Stimulated activated CD4-positive, alpha-beta T cell treated with anti-CD3 and anti-CD28 coated beads, Interleukin-12 subunit alpha, Interleukin-12 subunit beta, amount 100 ng/mL, for 4 hours (primary cell): Measurements from ENCODE around the gene VENTX.
"Not testable (repeated sequence)": the region's sequence is repeated elsewhere in the genome, so short reads cannot be mapped to it uniquely, and the experiment has no call there.

Source experiments
- DNase-seq: peaks from one replicate; pipeline ENCODE4 v3.0.0-alpha.2; 2020

Gene VENTX

GRCh38 chr10:133217800-133218589 lies 19.7 kb upstream of the VENTX start:
- DNase-seq: no peak

DNA sequence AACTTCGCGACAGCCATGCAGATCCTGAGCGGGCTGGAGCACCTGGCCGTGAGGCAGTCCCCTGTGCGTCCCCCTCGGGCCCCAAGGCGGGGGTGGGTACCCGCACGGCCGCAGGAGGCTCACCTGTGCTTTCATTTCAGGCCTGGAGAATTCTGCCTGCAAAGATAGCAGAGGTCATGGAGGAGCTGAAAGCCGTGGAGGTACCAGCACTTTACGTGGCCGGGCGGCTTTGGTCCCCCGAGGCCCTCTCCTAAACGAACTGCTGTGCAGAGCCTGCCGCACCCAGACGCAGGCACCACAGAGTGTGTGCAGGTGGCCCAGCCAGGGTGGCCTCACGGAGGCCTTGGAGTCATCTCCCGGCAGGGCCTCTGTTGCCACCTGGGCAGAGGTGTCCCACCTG lies 18.8 kb upstream of the VENTX start:
- no peak for DNase-seq

DNA sequence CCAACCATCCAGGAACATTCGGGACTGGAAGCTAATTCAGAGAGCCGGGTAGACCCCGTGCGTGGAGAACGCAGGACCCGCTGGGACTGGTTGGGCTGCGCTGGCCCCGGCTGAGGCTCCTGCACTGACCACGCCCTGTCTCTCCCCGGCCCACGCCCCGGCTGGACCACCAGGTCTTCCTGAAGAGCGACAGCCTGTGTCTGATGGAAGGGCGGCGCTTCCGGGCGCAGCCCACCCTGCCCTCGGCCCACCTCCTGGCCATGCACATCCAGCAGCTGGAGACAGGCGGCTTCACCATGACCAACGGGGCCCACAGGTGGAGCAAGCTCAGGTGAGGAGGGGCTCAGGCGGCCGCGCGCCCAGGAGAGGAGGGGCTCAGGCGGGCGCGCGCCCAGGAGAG lies 17.9 kb upstream of the VENTX start:
- no peak for DNase-seq

DNA sequence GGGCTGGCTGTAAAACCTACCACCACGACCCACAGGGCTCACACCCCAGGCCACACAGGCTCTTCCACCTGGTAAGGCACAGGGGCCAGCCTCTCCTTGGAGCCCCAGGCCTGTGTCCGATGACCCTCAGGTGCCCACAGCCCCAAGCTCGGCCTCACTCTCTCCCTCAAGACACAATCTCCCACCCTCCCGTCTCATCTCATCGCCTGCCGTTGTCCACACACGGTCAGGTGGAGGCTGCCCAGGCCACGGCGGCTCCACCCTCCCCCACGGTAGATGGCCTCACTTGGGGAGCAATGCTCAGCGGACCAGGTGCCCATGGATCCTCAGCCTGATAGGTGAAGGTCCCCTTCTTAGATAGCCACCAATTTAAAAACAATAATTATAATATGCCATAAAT lies 16.3 kb upstream of the VENTX start:
- no peak for DNase-seq

DNA sequence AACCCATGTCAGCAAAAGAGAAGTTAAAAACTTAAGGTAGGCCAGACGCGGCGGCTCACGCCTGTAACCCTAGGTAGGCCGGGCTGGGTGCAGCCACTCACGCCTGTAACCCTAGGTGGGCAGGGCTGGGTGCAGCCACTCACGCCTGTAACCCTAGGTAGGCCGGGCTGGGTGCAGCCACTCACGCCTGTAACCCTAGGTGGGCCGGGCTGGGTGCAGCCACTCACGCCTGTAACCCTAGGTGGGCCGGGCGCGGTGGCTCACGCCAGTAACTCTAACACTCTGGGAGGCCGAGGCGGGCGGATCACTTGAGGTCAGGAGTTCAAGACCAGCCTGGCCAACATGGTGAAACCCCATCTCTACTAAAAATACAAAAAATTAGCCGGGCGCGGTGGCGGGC lies 15.9 kb upstream of the VENTX start:
- not testable (repeated sequence) for DNase-seq

- DNase-seq: no peak
Observed at GRCh38 chr10:133224076-133224475, 13.6 kb upstream of the VENTX start.

DNA sequence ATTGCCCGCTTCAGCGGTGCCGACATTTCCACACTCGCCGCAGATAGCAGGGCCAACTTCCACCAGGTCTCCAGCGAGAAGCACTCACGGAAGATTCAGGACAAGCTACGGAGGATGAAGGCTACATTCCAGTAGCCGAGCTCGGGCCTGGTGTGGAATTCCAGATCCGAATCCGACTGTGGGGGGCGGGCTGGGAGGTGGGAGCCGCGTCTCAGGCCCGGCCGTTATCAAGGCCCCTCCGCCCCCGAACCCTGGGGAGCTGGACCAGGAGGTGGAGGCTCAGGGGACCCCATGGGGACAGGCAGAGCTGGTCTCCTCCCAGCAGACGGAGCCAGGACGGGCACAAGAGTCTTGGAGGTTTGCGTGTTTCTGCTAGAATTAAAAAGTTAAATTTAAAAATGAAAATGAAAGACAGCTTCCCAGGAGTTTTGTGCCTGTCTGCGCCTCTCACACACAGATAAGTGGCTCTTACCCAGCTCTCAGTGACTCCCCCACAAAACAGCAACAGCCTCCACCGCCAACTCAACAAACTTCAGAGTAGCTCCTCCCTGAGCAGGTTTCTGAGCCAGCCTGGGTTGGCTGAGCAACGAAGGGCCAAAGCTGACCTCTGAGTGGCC lies 12.8 kb upstream of the VENTX start:
- no peak for DNase-seq

DNA sequence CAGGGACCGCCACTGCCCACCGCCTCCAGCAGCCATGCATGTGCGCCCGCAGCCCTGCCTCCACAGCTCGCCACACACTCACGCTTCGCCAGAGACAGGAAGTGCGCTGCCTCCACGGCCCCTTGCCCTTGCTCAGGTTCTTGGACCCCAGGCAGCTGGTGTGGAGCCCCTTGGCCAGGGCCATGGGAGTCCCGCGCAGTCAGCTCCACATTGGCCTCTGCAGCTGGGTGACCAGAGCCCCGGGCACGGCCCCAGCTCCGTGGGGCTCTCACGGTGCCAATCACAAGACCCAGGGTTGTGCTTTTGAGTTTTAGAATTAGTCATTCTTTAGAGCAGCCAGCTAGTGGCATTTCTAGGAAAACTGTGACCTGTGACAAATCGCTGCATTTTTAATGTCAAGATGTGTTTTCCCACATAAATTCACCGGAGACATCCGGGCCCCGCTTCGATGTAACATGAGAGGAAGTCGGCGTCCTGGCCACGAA lies 11.9 kb upstream of the VENTX start:
- DNase-seq: no peak

GRCh38 chr10:133226251-133226808 lies 11.3 kb upstream of the VENTX start:
- no peak for DNase-seq

DNA sequence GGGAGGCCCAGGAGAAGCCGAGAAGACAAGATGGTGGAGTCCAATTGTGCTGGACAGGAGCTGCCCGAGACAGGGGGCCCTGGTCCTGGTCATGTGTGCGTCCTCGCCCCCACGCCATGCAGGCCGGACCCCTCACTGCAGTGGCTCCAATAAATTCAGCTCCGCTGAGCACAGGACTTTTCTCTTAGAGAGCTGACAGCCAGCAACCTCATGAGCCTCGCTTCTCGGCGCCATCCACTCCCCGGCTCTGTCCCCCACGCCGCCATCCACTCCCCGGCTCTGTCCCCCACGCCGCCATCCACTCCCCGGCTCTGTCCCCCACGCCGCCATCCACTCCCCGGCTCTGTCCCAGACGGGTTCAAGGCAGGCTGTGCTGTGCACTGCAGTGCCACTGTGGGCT lies 10.4 kb upstream of the VENTX start:
- no peak for DNase-seq

DNA sequence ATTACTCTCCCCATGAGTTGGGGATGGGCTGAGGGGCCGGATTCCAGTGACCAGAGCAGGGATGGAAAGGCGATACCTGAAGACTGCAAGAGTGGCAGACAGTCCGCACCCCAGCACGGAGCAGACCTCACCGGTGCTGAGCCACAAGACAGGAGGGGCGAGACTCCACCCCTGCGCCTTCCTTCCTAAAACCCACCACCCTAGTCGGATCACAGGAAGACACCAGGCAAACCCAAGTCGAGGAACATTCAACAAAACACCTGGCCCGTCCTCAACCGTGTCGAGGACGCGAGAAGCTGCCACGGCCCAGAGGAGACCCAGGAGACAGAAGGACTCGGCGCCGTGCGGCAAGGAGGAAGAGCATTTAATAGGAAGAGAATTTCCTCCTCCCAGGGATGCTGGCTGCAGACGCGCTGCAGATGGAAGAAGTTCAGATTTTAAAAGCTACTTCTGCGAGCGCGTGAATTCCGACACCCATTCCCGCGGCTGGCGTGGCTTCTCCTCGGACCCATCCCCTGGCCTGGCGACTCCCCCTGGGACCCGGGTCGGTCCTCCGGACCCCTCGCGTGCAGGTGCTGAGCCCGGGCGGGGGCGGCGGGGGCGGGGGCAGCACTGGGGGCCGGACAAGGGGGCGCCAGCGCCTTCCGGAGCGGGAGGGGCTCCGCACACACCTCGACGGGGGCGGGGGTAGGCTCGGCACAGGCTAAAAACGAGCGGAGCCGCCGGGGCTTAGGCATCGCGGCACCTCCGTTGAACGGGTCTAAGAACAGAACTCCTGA lies 8.2 kb upstream of the VENTX start:
- no peak for DNase-seq

DNA sequence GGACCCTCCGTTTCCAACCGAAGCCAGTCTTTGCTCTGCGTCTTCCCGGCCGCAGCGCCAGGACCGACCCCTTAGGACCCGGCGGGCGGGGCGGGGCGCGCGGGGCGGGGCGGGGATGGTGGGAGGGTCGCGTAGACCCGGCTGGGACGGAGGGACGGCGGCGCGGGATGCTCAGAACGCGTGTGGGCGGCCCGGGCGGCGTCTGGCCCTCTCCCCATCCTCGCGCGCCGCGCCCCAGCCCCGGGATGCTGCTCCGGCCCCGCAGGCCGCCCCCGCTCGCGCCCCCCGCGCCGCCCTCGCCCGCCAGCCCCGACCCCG lies 7.7 kb upstream of the VENTX start, which contains the start of gene UTF1:
TSS of gene UTF1 (plus strand) at position 174 of the 318 bp plus-strand sequence. CDS start at position 246, 72 bp downstream.
- DNase-seq: no peak

- peak; percentile 26 for DNase-seq
Observed at GRCh38 chr10:133230387-133231195, 7.1 kb upstream of the VENTX start.

GRCh38 chr10:133231244-133231945 lies 6.3 kb upstream of the VENTX start:
- no peak for DNase-seq

DNA sequence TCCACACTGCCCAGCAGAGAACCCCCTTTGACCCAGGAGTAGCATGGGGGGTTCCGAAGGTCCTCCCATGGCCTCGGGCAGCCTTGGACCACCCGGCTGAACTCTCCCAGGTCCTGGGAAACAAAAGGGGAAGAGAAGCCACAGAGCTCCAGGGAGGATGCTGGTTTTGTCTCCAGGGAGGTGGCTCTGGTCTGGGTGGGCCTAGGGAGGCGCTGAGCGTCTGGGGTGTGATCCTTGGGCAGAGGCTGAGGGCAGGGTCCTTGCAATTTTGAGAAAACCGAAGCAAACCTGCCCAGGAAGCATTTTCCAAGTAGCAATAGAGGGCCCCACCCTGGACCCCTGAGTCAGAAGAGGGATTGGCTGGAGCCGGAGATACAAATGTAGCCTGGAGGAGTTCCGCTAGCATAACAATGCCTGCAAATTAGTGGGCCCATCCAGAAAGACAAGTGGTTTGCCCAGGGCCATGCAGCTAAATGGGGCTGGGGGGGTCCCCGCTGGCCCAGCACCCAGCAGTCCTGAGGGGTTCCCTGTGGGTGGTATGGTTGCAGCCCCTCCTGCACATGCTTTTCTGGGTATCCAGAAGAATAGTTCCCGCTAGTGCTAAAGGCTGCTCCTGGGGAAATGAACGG lies 5.6 kb upstream of the VENTX start:
- DNase-seq: no peak

- DNase-seq: not testable (repeated sequence)
Observed at GRCh38 chr10:133234796-133235195, 2.9 kb upstream of the VENTX start.

GRCh38 chr10:133235265-133235855 lies 2.3 kb upstream of the VENTX start:
- DNase-seq: no peak

- DNase-seq: no peak
Observed at GRCh38 chr10:133235932-133236331, 1.7 kb upstream of the VENTX start.

GRCh38 chr10:133236401-133237240 lies 1.0 kb upstream of the VENTX start:
- no peak for DNase-seq

DNA sequence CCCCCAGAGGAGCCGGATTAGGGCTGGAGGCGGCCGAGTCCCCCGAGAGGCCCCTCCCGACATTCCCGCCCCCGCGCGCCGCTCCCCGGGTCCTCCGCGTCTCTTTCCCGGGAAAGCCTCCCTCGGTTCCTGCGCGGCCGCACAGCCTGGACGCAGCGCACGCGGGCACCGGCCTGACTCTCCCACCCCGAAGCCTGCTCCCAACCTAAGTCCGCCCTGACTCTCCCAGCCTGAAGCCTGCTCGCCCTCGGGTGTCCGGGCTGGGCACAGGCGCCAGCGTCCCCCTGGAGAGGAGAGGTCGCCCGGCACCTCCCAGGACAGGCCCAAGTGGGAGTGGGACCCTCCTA lies 441 bp upstream of the VENTX start:
- DNase-seq: no peak
